Measurements from ENCODE around the gene FAM120B.
"Not testable (repeated sequence)": the region's sequence is repeated elsewhere in the genome, so short reads cannot be mapped to it uniquely, and the experiment has no call there.

Gene FAM120B

DNA sequence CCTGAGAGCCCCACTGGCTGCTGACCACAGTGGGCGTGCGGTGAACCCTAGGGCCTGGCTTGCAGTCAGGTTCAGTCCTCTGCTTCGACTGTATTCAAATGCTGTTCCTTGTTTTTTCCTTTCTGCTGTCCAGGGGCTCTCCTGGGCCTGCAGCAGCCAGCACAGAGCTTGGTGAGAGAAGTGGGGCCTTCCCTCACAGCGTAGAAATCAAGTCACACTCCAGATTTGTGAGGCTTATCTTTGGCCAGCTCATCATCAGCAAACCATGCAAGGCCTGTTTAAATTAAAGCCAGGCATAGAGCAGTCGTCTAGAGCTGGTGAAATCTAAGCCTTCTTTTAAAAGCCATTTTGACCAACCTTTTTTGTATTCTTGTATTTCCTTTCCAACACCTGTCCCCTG, 8.4 kb downstream of the FAM120B start:
- H3K9me3 ChIP-seq (ENCODE audit: low read length), result no peaks in the 10 kb centered on the region
- no peak overlapping the region for H3K27ac ChIP-seq (ENCODE audit: low read depth, low read length)
- H3K4me1 ChIP-seq (ENCODE audit: insufficient read depth, low read length), result peaks cover 4% of the 10 kb centered on the region
- no peak overlapping the region for H3K4me3 ChIP-seq (ENCODE audit: low read depth in 1 of 2, low read length in 2 of 2)
- H3K9ac ChIP-seq (ENCODE audit: low read length), result no peak overlapping the region
- H3K36me3 ChIP-seq (ENCODE audit: insufficient read depth, low read length), result peaks cover 14% of the 10 kb centered on the region
- H3K27me3 ChIP-seq (ENCODE audit: control insufficient read depth in 1 of 2, insufficient read depth in 2 of 2, low read length in 2 of 2), result no peaks in the 10 kb centered on the region

DNA sequence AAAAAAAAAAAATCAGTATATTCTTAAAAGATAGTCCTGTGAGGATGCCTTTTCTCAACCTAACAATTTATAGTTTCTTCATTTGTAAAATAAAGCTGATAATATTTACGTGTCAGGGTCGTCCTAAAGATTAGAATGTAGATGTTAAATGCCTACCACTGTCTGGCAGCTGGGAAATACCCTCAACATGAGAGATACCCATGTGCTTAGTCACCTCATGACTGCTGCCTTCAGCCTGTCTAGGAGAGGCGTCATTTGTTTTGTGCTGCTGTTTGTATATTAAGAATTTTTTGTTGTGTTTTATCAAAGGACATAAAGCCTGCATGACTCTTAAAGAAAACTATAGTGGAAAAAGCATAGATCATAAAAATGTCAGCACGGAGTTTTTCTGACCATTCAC, 9.5 kb downstream of the FAM120B start:
- H3K27me3 ChIP-seq (ENCODE audit: control insufficient read depth in 1 of 2, insufficient read depth in 2 of 2, low read length in 2 of 2), result no peaks in the 10 kb centered on the region
- H3K9ac ChIP-seq (ENCODE audit: low read length), result no peak overlapping the region
- H3K4me3 ChIP-seq (ENCODE audit: low read depth in 1 of 2, low read length in 2 of 2), result no peak overlapping the region
- peaks cover 17% of the 10 kb centered on the region for H3K36me3 ChIP-seq (ENCODE audit: insufficient read depth, low read length)
- H3K4me1 ChIP-seq (ENCODE audit: insufficient read depth, low read length), result peaks cover 4% of the 10 kb centered on the region
- no peak overlapping the region for H3K27ac ChIP-seq (ENCODE audit: low read depth, low read length)
- H3K9me3 ChIP-seq (ENCODE audit: low read length), result no peaks in the 10 kb centered on the region

DNA sequence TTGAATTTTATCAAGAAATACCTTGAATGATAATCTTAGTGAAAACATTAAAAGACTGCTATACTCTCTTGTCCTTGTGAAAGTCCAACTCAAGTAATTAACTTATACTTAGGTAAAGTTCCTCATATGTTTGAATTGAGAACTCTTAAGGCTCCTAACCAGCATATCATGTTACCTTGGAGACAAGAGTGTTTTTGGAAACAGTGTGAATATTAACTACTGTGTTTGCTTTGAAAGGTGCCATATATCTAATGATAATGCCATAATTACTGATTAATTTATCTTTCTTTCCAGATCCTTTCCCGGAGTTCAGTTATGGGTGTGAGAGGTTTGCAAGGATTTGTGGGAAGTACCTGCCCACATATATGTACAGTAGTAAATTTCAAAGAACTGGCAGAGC, 10.5 kb downstream of the FAM120B start:
- H3K27ac ChIP-seq (ENCODE audit: low read depth, low read length), result no peak overlapping the region
- no peak overlapping the region for H3K9ac ChIP-seq (ENCODE audit: low read length)
- no peaks in the 10 kb centered on the region for H3K9me3 ChIP-seq (ENCODE audit: low read length)
- H3K27me3 ChIP-seq (ENCODE audit: control insufficient read depth in 1 of 2, insufficient read depth in 2 of 2, low read length in 2 of 2), result no peaks in the 10 kb centered on the region
- peaks cover 20% of the 10 kb centered on the region for H3K36me3 ChIP-seq (ENCODE audit: insufficient read depth, low read length)
- no peak overlapping the region for H3K4me3 ChIP-seq (ENCODE audit: low read depth in 1 of 2, low read length in 2 of 2)
- H3K4me1 ChIP-seq (ENCODE audit: insufficient read depth, low read length), result peaks cover 4% of the 10 kb centered on the region

DNA sequence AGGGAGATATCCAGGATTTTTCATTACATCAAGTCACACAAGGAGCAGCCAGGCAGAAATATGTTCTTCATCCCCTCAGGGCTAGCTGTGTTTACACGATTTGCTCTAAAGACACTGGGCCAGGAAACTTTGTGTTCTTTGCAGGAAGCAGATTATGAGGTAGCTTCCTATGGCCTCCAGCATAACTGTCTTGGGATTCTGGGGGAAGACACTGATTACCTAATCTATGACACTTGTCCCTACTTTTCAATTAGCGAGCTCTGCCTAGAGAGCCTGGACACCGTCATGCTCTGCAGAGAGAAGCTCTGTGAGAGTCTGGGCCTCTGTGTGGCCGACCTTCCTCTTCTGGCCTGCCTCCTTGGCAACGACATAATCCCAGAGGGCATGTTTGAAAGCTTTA, 11.2 kb downstream of the FAM120B start:
- Histone ChIP-seq H3K4me3 (ENCODE audit: low read depth in 1 of 2, low read length in 2 of 2) (no peak overlapping the region), H3K27me3 (ENCODE audit: control insufficient read depth in 1 of 2, insufficient read depth in 2 of 2, low read length in 2 of 2) (no peaks in the 10 kb centered on the region), H3K27ac (ENCODE audit: low read depth, low read length) (no peak overlapping the region), H3K9ac (ENCODE audit: low read length) (no peak overlapping the region), H3K36me3 (ENCODE audit: insufficient read depth, low read length) (peaks cover 20% of the 10 kb centered on the region), H3K4me1 (ENCODE audit: insufficient read depth, low read length) (peaks cover 4% of the 10 kb centered on the region), H3K9me3 (ENCODE audit: low read length) (no peaks in the 10 kb centered on the region)

DNA sequence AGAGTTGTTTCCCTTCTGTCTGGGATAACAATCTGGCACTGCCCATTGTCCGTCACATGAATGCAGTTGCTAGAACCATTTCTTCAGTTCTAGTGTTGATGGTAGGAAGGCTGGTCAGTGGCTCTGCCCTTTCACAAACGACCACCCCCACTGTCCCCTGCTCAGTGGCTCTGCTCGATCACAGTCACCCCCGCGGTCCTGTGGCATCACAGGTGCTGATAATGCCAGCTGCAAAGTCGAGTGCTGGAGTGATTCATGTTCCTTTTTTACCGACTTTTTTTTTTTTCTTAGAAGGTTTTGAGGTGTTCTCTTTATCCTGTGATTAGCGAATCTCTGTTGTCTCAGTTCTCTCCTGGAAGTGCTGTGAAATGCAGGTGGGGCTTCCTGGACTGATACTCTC, 22.8 kb downstream of the FAM120B start:
- H3K9me3 ChIP-seq (ENCODE audit: low read length), result no peaks in the 10 kb centered on the region
- no peak overlapping the region for H3K27ac ChIP-seq (ENCODE audit: low read depth, low read length)
- no peaks in the 10 kb centered on the region for H3K4me1 ChIP-seq (ENCODE audit: insufficient read depth, low read length)
- peaks cover 42% of the 10 kb centered on the region for H3K36me3 ChIP-seq (ENCODE audit: insufficient read depth, low read length)
- H3K9ac ChIP-seq (ENCODE audit: low read length), result no peak overlapping the region
- no peaks in the 10 kb centered on the region for H3K27me3 ChIP-seq (ENCODE audit: control insufficient read depth in 1 of 2, insufficient read depth in 2 of 2, low read length in 2 of 2)
- H3K4me3 ChIP-seq (ENCODE audit: low read depth in 1 of 2, low read length in 2 of 2), result no peak overlapping the region

DNA sequence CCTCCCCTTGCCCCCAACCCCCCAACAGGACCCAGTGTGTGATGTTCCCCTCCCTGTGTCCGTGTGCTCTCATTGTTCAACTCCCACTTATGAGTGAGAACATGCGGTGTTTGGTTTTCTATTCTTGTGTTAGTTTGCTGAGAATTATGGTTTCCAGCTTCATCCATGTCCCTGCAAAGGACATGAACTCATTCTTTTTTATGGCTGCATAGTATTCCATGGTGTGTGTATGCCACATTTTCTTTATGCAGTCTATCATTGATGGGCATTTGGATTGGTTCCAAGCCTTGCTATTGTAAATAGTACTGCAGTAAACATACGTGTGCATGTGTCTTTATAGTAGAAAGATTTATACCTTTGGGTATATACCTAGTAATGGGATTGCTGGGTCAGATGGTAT, 28.6 kb downstream of the FAM120B start:
- H3K4me1 ChIP-seq (ENCODE audit: insufficient read depth, low read length); H3K9ac ChIP-seq (ENCODE audit: low read length); H3K9me3 ChIP-seq (ENCODE audit: low read length); H3K27me3 ChIP-seq (ENCODE audit: control insufficient read depth in 1 of 2, insufficient read depth in 2 of 2, low read length in 2 of 2); H3K27ac ChIP-seq (ENCODE audit: low read depth, low read length); H3K4me3 ChIP-seq (ENCODE audit: low read depth in 1 of 2, low read length in 2 of 2): not testable (repeated sequence)
- H3K36me3 ChIP-seq (ENCODE audit: insufficient read depth, low read length), result peaks cover 15% of the 10 kb centered on the region

DNA sequence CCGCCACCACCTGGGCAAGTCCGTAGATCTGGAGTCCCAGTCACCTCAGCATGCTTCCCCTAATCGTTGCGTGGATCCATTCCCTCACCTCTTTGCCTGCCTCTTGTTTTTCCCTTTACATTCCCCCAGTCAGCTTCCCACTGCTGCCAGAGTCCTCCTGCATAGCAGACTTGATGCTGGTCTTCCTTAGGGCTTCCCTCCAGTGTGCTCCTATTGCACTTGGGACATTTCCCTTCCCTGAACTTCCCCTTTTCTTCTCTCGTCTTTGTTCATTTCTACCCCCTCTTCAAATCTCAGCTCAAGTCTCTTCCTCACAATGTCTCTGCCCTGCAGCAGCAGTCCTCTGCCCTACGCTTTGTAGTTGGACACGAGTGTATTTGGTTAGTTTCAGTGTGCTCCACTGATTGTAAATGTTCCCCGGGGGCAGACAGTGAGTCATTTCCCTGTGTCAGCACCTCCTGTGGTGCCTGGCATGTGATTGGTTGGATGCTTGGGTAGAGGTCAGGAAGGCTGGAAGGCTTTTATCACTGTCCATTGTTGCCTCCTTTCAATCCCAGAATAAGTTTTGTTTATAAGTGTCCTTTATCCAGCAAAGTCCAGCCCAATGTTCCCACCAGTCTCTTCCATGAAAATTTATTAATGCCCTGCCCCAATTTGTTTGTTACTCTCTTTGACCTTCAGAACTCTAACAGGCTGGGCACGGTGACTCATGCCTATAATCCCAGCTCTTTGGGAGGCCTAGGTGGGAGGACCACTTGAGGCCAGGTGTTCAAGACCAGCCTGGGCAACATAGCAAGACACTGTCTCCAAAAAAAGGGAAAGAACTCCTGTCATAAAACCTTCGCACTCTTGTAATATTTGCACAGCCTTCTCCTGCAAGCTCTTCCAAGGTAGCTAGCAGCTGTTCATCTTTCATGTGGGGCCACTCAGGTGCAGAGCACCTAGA, 38.3 kb downstream of the FAM120B start:
- H3K27ac ChIP-seq (ENCODE audit: low read depth, low read length), result no peak overlapping the region
- no peaks in the 10 kb centered on the region for H3K4me1 ChIP-seq (ENCODE audit: insufficient read depth, low read length)
- H3K9ac ChIP-seq (ENCODE audit: low read length), result no peak overlapping the region
- no peaks in the 10 kb centered on the region for H3K27me3 ChIP-seq (ENCODE audit: control insufficient read depth in 1 of 2, insufficient read depth in 2 of 2, low read length in 2 of 2)
- H3K4me3 ChIP-seq (ENCODE audit: low read depth in 1 of 2, low read length in 2 of 2), result no peak overlapping the region
- H3K9me3 ChIP-seq (ENCODE audit: low read length), result no peaks in the 10 kb centered on the region
- H3K36me3 ChIP-seq (ENCODE audit: insufficient read depth, low read length), result peaks cover 23% of the 10 kb centered on the region

DNA sequence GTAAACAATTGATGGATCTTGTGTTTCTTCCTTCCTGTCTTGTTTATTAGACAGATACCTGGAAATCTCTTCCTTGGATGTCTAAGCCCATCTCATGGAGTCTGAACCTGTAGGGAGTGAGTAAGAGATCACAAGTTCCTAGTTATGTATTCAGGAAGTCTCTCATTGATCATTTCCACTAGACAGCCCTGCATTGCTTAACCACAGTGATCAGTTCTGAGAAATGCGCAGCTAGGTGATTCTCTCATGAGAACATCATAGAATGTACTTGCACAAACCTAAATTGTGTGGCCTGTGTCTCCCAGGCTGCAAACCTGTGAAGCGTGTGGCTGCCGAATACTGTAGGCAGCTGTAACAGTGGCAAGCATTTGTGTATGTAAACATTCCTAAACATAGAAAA, 39.1 kb downstream of the FAM120B start:
- no peaks in the 10 kb centered on the region for H3K9me3 ChIP-seq (ENCODE audit: low read length)
- peaks cover 29% of the 10 kb centered on the region for H3K36me3 ChIP-seq (ENCODE audit: insufficient read depth, low read length)
- H3K9ac ChIP-seq (ENCODE audit: low read length), result no peak overlapping the region
- no peak overlapping the region for H3K4me3 ChIP-seq (ENCODE audit: low read depth in 1 of 2, low read length in 2 of 2)
- H3K4me1 ChIP-seq (ENCODE audit: insufficient read depth, low read length), result no peaks in the 10 kb centered on the region
- H3K27ac ChIP-seq (ENCODE audit: low read depth, low read length), result no peak overlapping the region
- H3K27me3 ChIP-seq (ENCODE audit: control insufficient read depth in 1 of 2, insufficient read depth in 2 of 2, low read length in 2 of 2), result no peaks in the 10 kb centered on the region

DNA sequence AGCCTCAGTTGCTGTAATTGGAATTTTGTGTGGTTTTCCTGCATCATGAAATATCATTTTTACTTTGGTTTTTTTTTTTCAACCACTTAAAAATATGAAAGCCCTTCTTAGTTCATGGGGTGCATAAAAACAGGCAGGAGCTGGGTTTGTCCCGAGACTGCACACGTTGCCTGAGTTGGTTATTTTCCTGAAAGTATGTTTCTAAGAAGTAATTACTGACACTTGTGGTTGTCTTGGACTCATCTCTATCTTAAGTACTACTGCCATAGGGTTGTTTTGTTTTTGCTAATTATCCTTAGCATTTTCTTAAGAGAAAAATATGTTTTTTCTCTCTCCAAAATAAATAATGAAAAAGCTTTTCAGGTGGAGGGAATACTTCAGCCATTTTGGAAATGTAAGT, 40.1 kb downstream of the FAM120B start:
- Histone ChIP-seq H3K27ac (ENCODE audit: low read depth, low read length) (no peak overlapping the region), H3K9ac (ENCODE audit: low read length) (no peak overlapping the region)

DNA sequence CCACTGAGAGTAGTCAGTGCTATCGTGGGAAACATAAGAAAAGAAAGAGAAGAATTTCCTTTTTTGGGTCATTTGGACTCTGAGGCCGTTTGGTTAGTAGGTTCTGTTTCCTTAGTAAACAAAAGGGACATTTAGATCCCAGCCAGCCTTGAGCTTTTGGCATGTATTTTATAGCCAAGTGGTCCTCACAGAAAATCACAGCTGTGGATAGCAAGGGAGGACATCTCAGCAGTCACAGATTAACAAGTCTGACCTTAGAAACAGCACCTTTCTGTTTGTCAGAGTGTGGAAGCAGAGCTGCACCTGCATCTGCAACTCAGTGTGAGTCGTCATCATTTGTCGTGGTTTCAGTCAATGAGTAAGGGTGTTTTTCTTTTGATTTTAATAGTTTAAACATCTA, 40.5 kb downstream of the FAM120B start:
- H3K27ac ChIP-seq (ENCODE audit: low read depth, low read length), result no peak overlapping the region
- H3K36me3 ChIP-seq (ENCODE audit: insufficient read depth, low read length), result peaks cover 29% of the 10 kb centered on the region
- no peaks in the 10 kb centered on the region for H3K27me3 ChIP-seq (ENCODE audit: control insufficient read depth in 1 of 2, insufficient read depth in 2 of 2, low read length in 2 of 2)
- no peaks in the 10 kb centered on the region for H3K4me1 ChIP-seq (ENCODE audit: insufficient read depth, low read length)
- no peak overlapping the region for H3K4me3 ChIP-seq (ENCODE audit: low read depth in 1 of 2, low read length in 2 of 2)
- no peak overlapping the region for H3K9ac ChIP-seq (ENCODE audit: low read length)
- no peaks in the 10 kb centered on the region for H3K9me3 ChIP-seq (ENCODE audit: low read length)

More for the DNA sequence above, 40.1 kb downstream of the FAM120B start:
- Histone ChIP-seq H3K4me1 (ENCODE audit: insufficient read depth, low read length) (no peaks in the 10 kb centered on the region), H3K4me3 (ENCODE audit: low read depth in 1 of 2, low read length in 2 of 2) (no peak overlapping the region), H3K9me3 (ENCODE audit: low read length) (no peaks in the 10 kb centered on the region), H3K36me3 (ENCODE audit: insufficient read depth, low read length) (peaks cover 29% of the 10 kb centered on the region), H3K27me3 (ENCODE audit: control insufficient read depth in 1 of 2, insufficient read depth in 2 of 2, low read length in 2 of 2) (no peaks in the 10 kb centered on the region)

DNA sequence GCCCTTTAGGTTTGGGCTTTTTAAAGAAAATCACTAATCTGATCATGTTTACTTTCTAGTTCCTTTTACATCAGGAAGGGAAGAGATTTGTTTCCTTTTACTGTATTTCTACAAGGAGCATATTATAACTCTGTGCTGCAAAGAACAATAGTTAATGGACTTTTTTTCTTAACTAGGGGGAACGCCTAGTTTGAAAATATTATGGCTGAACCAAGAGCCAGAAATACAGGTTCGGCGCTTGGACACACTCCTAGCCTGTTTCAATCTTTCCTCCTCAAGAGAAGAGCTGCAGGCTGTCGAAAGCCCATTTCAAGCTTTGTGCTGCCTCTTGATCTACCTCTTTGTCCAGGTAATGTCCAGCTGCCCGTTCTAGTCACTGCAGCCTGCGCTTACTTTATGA, 41.4 kb downstream of the FAM120B start:
- Histone ChIP-seq H3K27me3 (ENCODE audit: control insufficient read depth in 1 of 2, insufficient read depth in 2 of 2, low read length in 2 of 2) (no peaks in the 10 kb centered on the region), H3K27ac (ENCODE audit: low read depth, low read length) (no peak overlapping the region), H3K4me1 (ENCODE audit: insufficient read depth, low read length) (no peaks in the 10 kb centered on the region), H3K36me3 (ENCODE audit: insufficient read depth, low read length) (peaks cover 29% of the 10 kb centered on the region), H3K9me3 (ENCODE audit: low read length) (no peaks in the 10 kb centered on the region), H3K4me3 (ENCODE audit: low read depth in 1 of 2, low read length in 2 of 2) (no peak overlapping the region), H3K9ac (ENCODE audit: low read length) (no peak overlapping the region)

DNA sequence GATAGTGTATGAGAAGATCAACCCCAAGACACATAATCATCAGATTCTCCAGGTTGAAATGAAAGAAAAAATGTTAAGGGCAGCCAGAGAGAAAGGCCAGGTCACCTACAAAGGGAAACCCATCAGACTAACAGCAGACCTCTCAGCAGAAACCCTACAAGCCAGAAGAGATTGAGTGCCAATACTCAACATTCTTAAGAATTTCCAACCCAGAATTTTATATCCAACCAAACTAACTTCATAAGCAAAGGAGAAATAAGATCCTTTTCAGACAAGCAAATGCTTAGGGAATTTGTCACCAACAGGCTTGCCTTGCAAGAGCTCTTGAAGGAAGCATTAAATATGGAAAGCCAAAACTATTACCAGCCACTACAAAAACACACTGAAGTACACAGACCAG, 44.9 kb downstream of the FAM120B start:
- not testable (repeated sequence) for H3K27ac ChIP-seq (ENCODE audit: low read depth, low read length); H3K27me3 ChIP-seq (ENCODE audit: control insufficient read depth in 1 of 2, insufficient read depth in 2 of 2, low read length in 2 of 2); H3K4me1 ChIP-seq (ENCODE audit: insufficient read depth, low read length); H3K4me3 ChIP-seq (ENCODE audit: low read depth in 1 of 2, low read length in 2 of 2); H3K9me3 ChIP-seq (ENCODE audit: low read length); H3K9ac ChIP-seq (ENCODE audit: low read length)
- peaks cover 20% of the 10 kb centered on the region for H3K36me3 ChIP-seq (ENCODE audit: insufficient read depth, low read length)
